Measurements from ENCODE around the gene PIK3R1. TPM values are rescaled to one million over a fixed set of nuclear protein-coding genes. Genes with fewer than 3 reads are reported as not detected.

PIK3R1 gene
- total RNA-seq, 1 experiment from 2014 or later: 11.3 TPM

DNA sequence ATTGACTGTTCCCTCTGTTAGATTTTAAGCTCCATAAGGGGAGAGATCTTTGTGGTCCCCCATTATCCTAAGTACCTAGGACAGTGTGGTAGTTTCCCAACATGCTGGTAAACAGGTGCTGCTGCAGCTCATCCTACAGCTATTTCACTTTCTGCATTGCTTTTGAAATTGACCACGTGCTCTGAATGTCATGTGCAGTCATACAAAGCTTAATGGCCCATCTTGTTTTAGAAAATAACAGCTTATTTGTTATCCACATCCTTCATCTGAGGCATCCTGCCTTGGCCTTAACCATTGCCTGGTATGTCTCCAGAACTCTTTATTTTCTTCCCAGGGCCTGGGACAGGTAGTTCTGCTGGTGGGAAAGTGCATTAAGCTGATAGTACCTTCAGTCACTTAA lies 14.7 kb downstream of the PIK3R1 start:
- Histone ChIP-seq H3K23me2 (ENCODE audit: insufficient read length, low read depth, low read length, poor library complexity, severe bottlenecking) (no peaks in the 10 kb centered on the region), H3K79me2 (ENCODE audit: insufficient read depth, low read length) (no peaks in the 10 kb centered on the region), H2BK5ac (ENCODE audit: insufficient read length, low read length) (no peak overlapping the region), H3K9ac (ENCODE audit: extremely low read depth, insufficient read length, low read length) (no peak overlapping the region), H4K91ac (ENCODE audit: insufficient read length, low read depth, low read length) (no peak overlapping the region), H3K23ac (ENCODE audit: insufficient read length, low read depth, low read length) (no peak overlapping the region), H3K18ac (ENCODE audit: insufficient read length, low read depth, low read length) (no peak overlapping the region), H3K4me2 (ENCODE audit: insufficient read depth, insufficient read length, low read length) (no peak overlapping the region), H3K56ac (ENCODE audit: insufficient read length, low read depth, low read length) (no peak overlapping the region), H4K5ac (ENCODE audit: insufficient read length, low read depth, low read length) (no peak overlapping the region), H4K8ac (replicated peaks; ENCODE audit: insufficient read length, low read depth, low read length) (no peak overlapping the region), H3K4ac (ENCODE audit: low read depth, low read length) (no peak overlapping the region), H2BK20ac (ENCODE audit: low read depth, low read length, poor library complexity, severe bottlenecking) (no peak overlapping the region), H3T11ph (ENCODE audit: low read length) (no peak overlapping the region), H2BK12ac (ENCODE audit: insufficient read length, low read depth, low read length) (no peak overlapping the region), H2AFZ (ENCODE audit: low read length) (no peak overlapping the region), H3K27me3 (ENCODE audit: insufficient read depth, low read length) (no peaks in the 10 kb centered on the region), H2AK5ac (ENCODE audit: insufficient read length, low read length) (no peak overlapping the region), H3K4me1 (ENCODE audit: insufficient read depth, low read length) (no peaks in the 10 kb centered on the region), H3K79me1 (ENCODE audit: insufficient read depth, low read depth, low read length, poor library complexity, severe bottlenecking) (no peaks in the 10 kb centered on the region), H3K27ac (ENCODE audit: insufficient read length, low read depth, low read length) (no peak overlapping the region), H4K20me1 (ENCODE audit: control insufficient read depth, insufficient read depth, insufficient read length) (no peaks in the 10 kb centered on the region), H3K14ac (ENCODE audit: insufficient read depth, low read length) (no peak overlapping the region), H2BK15ac (ENCODE audit: low read depth, low read length) (no peak overlapping the region), H2BK120ac (ENCODE audit: low read depth, low read length, poor library complexity, severe bottlenecking) (no peak overlapping the region), H3K9me3 (ENCODE audit: control insufficient read depth, low read depth, low read length) (no peaks in the 10 kb centered on the region)
- no CpG with 5 or more reads among the region's 1 CpG for WGBS (ENCODE audit: extremely low coverage, insufficient read length, low lambda C conversion rate)
- Mint-ChIP-seq H3K9me3 (no peaks in the 10 kb centered on the region), H3K36me3 (ENCODE audit: insufficient read depth in 1 of 3, low read depth in 3 of 3) (peaks cover 0 to 2% (median 0%) of the 10 kb centered on the region in 3 experiments; a peak in 1 of 7 replicates), H3K4me3 (no peak overlapping the region), H3K4me1 (peaks cover 0 to 7% of the 10 kb centered on the region in 2 experiments; a peak in 3 of 4 replicates), H3K27me3 (ENCODE audit: low read depth) (no peaks in the 10 kb centered on the region; the same call in 1 of the 2 replicates), H3K27ac (no peak overlapping the region)
- TF ChIP-seq, protein P1, sequence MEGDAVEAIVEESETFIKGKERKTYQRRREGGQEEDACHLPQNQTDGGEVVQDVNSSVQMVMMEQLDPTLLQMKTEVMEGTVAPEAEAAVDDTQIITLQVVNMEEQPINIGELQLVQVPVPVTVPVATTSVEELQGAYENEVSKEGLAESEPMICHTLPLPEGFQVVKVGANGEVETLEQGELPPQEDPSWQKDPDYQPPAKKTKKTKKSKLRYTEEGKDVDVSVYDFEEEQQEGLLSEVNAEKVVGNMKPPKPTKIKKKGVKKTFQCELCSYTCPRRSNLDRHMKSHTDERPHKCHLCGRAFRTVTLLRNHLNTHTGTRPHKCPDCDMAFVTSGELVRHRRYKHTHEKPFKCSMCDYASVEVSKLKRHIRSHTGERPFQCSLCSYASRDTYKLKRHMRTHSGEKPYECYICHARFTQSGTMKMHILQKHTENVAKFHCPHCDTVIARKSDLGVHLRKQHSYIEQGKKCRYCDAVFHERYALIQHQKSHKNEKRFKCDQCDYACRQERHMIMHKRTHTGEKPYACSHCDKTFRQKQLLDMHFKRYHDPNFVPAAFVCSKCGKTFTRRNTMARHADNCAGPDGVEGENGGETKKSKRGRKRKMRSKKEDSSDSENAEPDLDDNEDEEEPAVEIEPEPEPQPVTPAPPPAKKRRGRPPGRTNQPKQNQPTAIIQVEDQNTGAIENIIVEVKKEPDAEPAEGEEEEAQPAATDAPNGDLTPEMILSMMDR (conservative IDR thresholded peaks at IDR 0.05): no peak
- DNase-seq: no peak

All from H9 (cell line).